Upper lobe of left lung (tissue), 4 donors: ENCODE results near the gene PTGIS.

Experiments
- EP300 ChIP-seq, 4 donors: sonication (generic); formaldehyde crosslinking; IDR thresholded peaks; one replicate each; pipeline ENCODE4 v1.5.1; 2017; ENCODE audit warnings: antibody characterized with exemption in 4 of 4, control low read depth in 2 of 4
- POLR2A ChIP-seq, 4 donors: fragments of 450-650 bp; IDR thresholded peaks; one replicate each; pipeline ENCODE4 v1.5.1; 2016 to 2017; ENCODE audit warnings: antibody characterized with exemption in 4 of 4, mild to moderate bottlenecking in 2 of 4
- POLR2AphosphoS5 ChIP-seq, 2 donors: sonication (generic); formaldehyde crosslinking; IDR thresholded peaks; one replicate each; pipeline ENCODE4 v1.5.1; 2017; ENCODE audit warnings: antibody characterized with exemption in 2 of 2
- TF ChIP-seq, protein P1 (sequence below), 6 experiments: fragments of 450-650 bp in 4 of 6; fragments of 200-600 bp in 2 of 6; sonication (generic) in 2 of 6; IDR thresholded peaks; one replicate each; pipeline ENCODE4 v1.5.1; 2016 to 2019; ENCODE audit warnings: antibody characterized with exemption in 6 of 6

DNA sequence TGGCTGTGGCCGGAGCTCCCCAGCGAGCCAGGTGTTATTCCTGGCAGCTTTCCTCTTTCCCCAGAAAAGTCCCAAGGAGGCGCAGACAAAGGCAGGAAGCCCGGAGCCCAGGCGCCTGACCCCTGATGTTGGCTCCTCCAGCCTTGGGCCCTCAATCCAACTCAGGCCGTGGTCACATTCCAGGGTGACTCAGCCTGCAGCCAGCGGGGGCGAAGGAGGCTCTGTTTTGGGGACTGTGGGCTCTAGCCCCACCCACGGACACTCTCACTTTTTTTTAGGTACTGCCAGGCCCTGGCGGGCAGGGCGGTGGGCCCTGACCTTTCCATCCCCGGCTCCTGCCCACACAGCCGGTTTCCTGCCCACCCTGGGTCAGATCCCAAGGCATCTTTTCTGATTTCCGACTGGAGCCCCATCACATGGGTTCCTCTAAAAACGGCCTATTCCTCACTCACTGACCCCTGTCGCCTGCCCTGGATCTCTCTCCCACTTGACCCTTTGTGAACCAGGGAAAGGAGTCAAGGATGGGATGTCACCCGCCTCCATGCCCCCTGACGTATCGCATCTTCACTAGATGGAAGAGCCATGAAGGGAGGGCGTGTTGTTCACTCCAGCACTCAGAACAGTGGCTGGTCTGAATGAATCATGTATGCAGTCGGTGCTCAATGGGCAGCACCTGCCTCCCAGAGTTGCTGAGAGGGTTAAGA lies 5.5 kb downstream of the PTGIS start:
- TF ChIP-seq, protein P1, sequence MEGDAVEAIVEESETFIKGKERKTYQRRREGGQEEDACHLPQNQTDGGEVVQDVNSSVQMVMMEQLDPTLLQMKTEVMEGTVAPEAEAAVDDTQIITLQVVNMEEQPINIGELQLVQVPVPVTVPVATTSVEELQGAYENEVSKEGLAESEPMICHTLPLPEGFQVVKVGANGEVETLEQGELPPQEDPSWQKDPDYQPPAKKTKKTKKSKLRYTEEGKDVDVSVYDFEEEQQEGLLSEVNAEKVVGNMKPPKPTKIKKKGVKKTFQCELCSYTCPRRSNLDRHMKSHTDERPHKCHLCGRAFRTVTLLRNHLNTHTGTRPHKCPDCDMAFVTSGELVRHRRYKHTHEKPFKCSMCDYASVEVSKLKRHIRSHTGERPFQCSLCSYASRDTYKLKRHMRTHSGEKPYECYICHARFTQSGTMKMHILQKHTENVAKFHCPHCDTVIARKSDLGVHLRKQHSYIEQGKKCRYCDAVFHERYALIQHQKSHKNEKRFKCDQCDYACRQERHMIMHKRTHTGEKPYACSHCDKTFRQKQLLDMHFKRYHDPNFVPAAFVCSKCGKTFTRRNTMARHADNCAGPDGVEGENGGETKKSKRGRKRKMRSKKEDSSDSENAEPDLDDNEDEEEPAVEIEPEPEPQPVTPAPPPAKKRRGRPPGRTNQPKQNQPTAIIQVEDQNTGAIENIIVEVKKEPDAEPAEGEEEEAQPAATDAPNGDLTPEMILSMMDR (IDR thresholded peaks at IDR 0.05): no peak
- TF ChIP-seq POLR2A (IDR thresholded peaks at IDR 0.05) (no peak), EP300 (IDR thresholded peaks at IDR 0.05) (no peak), POLR2AphosphoS5 (IDR thresholded peaks at IDR 0.05) (peak in 1 of 2 donors; percentile 60)
